ENCODE data around the gene CHST4. TPM values are rescaled to one million over a fixed set of nuclear protein-coding genes. Genes with fewer than 3 reads are reported as not detected.

Gene CHST4
- total RNA-seq (not detected), total RNA-seq (0 to 0.19 (median 0) reads per million in 172 experiments)
- polyA plus RNA-seq (2013, experiment 1 of 2) = not detected
- not detected for polyA plus RNA-seq (2013, experiment 2 of 2)

DNA sequence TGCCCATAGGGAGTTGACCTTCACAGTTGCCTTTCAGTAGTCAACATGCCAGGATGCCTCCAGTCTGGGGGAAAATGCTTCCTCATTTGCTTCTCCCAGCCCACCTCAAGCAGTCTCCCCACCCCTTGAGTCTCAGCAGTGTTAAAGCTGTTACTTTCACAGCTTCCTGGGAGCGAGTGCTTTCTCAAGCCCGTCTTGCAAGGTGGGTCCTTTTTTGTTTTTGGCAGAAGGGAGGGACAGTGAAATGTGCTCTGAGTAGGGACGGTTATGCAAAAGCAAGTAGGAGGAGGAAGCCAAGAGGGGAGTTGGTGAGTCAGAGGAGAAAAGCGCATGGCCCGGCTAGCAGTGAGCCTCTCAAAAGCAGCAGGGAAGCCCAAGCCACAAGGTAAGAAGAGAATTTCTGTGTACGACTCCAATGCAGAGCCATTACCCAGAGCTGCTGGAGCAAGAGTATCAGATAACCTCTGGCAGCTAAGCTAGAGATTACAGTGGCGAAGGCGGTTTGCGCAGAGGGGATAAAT is at the start of gene CHST4:
Gene CHST4 (plus strand): TSS at position 316 of the 521 bp plus-strand sequence. CDS start 10,252 bp downstream, outside the sequence.
- Mint-ChIP-seq H3K27me3 (peaks cover 48% of the 10 kb centered on the region), H3K27ac (no peak within 1 kb of the TSS), H3K9me3 (no peaks in the 10 kb centered on the region), H3K4me1 (ENCODE audit: low read depth) (no peaks in the 10 kb centered on the region), H3K4me3 (no peak within 1 kb of the TSS), H3K36me3 (ENCODE audit: low read depth) (no peaks in the 10 kb centered on the region)
- H3K4me1 ChIP-seq (ENCODE audit: insufficient read depth, low read length) = no peaks in the 10 kb centered on the region
- no peak for TF ChIP-seq CTCF (IDR thresholded peaks at IDR 0.05)
- no peaks in the 10 kb centered on the region for H3K9me3 ChIP-seq (ENCODE audit: control insufficient read depth in 1 of 2, insufficient read depth in 1 of 2, low read length in 2 of 2)
- intact Hi-C loops (cut with DNase I, micrococcal nuclease) = no loop called here
- DNase-seq = no peak
- H3K36me3 ChIP-seq (ENCODE audit: insufficient read depth, low read length) = no peaks in the 10 kb centered on the region
- H3K27ac ChIP-seq (ENCODE audit: low read depth in 1 of 2, low read length in 2 of 2) = no peak within 1 kb of the TSS
- CTCF ChIA-PET = no interaction called here
- peaks cover 0 to 12% of the 10 kb centered on the region in 2 experiments for H3K27me3 ChIP-seq (ENCODE audit: control insufficient read depth in 1 of 2, insufficient read depth in 2 of 2, low read length in 2 of 2)
- no peak within 1 kb of the TSS for H3K4me3 ChIP-seq (ENCODE audit: low read length)
- POLR2A ChIA-PET = no interaction called here
- no peak for ATAC-seq (ENCODE audit: poor library complexity)

DNA sequence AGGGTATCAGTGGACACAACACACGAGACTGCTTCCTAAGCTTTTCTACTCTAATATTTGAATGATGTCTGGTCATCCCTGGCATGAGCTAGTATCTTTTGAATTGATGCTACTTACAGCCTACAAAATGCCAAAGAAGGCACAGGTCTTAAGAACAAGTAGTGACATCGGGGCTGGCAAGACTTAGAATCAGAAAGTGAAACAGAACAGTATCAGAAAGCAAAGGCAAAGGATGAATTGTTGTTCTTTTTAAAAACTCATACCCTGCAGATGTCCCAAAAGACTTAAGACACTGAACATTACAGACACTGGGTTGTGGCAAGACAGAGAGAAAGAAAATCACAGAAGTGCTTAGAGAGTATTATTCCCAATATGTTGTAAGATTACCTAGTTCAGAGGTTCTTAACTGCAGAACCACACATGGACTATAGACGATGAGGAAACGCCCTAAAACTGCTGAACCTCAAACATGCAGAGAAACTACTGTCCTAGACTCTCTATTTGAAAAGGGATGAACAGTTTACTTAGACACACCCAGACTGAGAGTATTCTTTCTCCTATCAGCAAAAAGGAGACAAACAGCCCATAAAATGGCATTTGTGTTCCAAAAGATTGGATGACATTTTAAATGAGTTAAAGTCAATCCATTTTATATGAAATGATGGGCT is 49.6 kb upstream of the CHST4 start:
- H3K9me3 ChIP-seq (ENCODE audit: control insufficient read depth in 1 of 2, insufficient read depth in 1 of 2, low read length in 2 of 2) = no peaks in the 10 kb centered on the region
- DNase-seq = no peak
- intact Hi-C loops (cut with DNase I, micrococcal nuclease) = no loop called here
- no peak overlapping the region for H3K4me3 ChIP-seq (ENCODE audit: low read length)
- peaks cover 26% of the 10 kb centered on the region for H3K36me3 ChIP-seq (ENCODE audit: insufficient read depth, low read length)
- no peaks in the 10 kb centered on the region for H3K27me3 ChIP-seq (ENCODE audit: control insufficient read depth in 1 of 2, insufficient read depth in 2 of 2, low read length in 2 of 2)
- ATAC-seq (ENCODE audit: poor library complexity) = no peak
- CTCF ChIA-PET = no interaction called here
- TF ChIP-seq CTCF (IDR thresholded peaks at IDR 0.05) = no peak
- POLR2A ChIA-PET = no interaction called here
- H3K27ac ChIP-seq (ENCODE audit: low read depth in 1 of 2, low read length in 2 of 2) = no peak overlapping the region
- Mint-ChIP-seq H3K27me3 (no peaks in the 10 kb centered on the region), H3K36me3 (ENCODE audit: low read depth) (peaks cover 59% of the 10 kb centered on the region), H3K27ac (no peak overlapping the region), H3K4me3 (no peak overlapping the region), H3K9me3 (no peaks in the 10 kb centered on the region), H3K4me1 (ENCODE audit: low read depth) (no peaks in the 10 kb centered on the region)
- no peaks in the 10 kb centered on the region for H3K4me1 ChIP-seq (ENCODE audit: insufficient read depth, low read length)

GRCh38 chr16:71479420-71479819 is 46.8 kb upstream of the CHST4 start:
- Histone ChIP-seq H3K9me3 (ENCODE audit: control insufficient read depth in 1 of 2, insufficient read depth in 1 of 2, low read length in 2 of 2) (no peaks in the 10 kb centered on the region), H3K4me3 (ENCODE audit: low read length) (no peak overlapping the region), H3K36me3 (ENCODE audit: insufficient read depth, low read length) (peaks cover 26% of the 10 kb centered on the region), H3K4me1 (ENCODE audit: insufficient read depth, low read length) (peaks cover 11% of the 10 kb centered on the region), H3K27ac (ENCODE audit: low read depth in 1 of 2, low read length in 2 of 2) (no peak overlapping the region), H3K27me3 (ENCODE audit: control insufficient read depth in 1 of 2, insufficient read depth in 2 of 2, low read length in 2 of 2) (no peaks in the 10 kb centered on the region)
- no peak overlapping the region for H3K4me3 Mint-ChIP-seq
- no peak overlapping the region for H3K27ac Mint-ChIP-seq
- H3K36me3 Mint-ChIP-seq (ENCODE audit: low read depth) = peaks cover 41% of the 10 kb centered on the region
- peaks cover 9% of the 10 kb centered on the region for H3K4me1 Mint-ChIP-seq (ENCODE audit: low read depth)
- POLR2A ChIA-PET = no interaction called here
- CTCF ChIA-PET = no interaction called here
- intact Hi-C loops (cut with DNase I, micrococcal nuclease) = no loop called here
- no peak for ATAC-seq (ENCODE audit: poor library complexity)
- DNase-seq = no peak
- no peak for TF ChIP-seq CTCF (IDR thresholded peaks at IDR 0.05)
- H3K27me3 Mint-ChIP-seq = no peaks in the 10 kb centered on the region
- no peaks in the 10 kb centered on the region for H3K9me3 Mint-ChIP-seq

All from CD4-positive, alpha-beta T cell (primary cell).